GM19324 (cell line): ENCODE data around the gene TMEM269.

ENCODE experiments used
- ATAC-seq: cut with Tn5 transposase; IDR thresholded peaks from one replicate; pipeline ENCODE4 v1.9.1; 2021; ENCODE audit warnings: mild to moderate bottlenecking, moderate library complexity; ENCODE audit not compliant: unreplicated experiment, low FRiP score

Gene TMEM269, protein sequence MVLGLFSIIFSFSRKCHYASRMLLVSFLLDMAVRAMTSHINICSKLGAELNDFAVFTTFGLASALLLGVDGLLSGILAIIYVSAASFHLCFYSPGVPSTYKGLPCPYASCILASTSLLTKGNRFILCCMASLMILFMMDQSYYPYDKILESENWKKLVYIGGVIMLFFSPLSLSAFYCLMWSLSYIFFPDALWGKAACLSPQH

DNA sequence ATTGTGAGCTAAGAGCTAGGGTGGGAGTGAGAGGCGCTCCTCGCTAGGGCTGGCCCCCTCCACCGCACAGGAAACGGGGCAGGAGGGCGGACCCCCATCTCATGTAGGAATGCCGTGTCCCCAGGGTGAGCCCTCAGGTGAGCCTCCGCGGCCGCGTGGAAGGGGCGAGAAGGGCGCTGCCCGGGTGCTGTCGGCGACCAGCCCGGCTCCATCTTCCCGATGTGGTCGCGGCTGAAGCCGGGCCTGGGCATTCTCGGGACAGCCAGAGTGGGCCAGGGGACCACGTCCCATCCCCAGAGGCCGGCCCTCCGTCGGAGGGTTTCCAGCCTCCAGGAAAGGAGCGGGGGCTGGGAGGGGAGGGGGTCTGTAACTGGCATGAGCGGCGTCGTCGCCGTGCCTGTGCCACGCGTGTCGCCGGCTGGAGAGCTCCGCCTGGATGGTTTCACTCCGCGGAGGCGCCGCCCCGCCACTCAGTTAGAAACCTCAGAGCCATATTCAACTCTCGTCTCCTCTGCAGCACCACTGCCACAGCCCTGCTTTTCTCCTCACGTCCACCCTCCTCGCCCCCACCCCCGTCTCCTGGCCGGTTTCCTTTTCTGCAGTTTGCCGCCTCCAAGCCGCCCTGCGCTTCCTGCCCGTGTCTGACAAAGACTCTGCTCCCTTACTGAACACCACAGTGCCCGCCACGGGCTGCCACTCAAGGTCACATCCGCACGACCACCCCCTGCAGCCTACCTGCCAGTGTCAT, at the start of gene TMEM269:
Gene TMEM269, plus strand, starts transcription at position 46 of the 748 bp plus-strand sequence. CDS start 4,903 bp downstream, outside the sequence.
- ATAC-seq: no peak

DNA sequence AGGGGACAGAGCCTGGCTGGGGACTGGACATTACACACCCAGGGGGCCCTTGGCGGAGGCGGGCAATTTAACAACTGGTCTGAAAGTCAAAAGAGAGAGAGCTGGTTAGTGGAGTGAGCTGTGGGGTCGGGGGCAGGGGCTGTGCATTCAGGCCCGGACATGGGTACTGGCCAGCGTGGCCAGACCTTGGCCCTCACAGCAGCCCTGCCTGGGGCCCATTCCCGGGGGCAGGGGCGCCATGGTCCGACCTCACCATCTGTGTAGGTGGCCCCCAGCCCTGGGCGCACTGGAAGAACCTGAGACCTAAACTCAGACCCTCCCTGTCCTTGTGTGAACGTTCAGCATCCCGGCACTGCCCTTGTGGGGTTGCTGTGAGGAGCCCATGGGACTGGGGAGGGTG, 49.7 kb upstream of the TMEM269 start:
- ATAC-seq: no peak

DNA sequence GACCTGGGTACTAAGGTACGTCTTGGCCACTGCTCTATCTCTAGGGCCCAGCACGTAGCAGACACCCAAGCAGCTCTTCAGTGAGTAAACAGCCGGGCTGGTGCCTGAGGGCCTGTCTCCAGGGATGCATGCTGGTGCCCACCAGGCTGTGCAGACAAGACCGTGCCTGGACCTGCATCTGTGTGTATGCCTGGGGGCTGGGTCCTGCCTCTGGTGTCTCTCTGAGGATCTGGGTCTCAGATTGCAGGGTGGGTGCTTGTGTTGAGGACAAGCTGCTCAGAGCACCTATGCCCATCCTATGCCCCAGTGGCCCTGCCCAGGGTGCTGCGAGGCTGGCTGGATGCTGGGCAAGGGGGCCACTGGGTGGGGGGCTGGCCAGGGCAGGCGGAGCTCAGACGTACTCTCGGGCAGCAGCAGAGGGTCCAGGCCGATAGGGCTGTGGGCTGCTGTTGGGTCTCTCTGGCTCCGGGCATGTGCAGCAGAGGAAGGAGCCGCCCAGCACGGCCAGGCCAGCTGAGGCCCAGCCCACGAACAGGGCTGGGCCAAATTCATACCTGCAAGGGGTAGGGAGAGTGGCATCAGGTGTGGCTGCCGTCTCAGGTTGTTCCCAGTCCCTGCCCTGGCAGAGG, 49.2 kb upstream of the TMEM269 start:
- no peak for ATAC-seq

DNA sequence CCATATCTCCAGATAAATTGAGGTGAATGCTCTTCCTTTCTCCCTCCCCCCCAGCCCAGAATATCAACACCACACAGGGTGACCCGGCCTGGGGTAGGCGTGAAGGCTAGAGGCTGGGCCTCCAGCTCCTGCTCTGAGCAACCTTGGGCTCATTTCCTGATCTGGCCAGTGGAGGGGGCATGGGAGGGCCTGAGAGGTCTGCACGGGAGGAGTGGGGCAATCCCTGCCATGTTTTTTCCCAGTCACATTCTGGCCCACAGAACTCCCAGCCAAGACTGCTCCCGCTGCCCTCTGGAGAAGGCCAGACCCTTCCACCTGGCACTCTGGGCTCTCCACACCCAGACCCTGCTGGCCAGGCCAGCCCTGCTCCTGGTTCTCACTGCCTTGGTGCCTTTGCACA, 48.6 kb upstream of the TMEM269 start:
- ATAC-seq: no peak

- ATAC-seq: no peak
Measured at GRCh38 chr1:42736571-42737200, 48.1 kb upstream of the TMEM269 start.

DNA sequence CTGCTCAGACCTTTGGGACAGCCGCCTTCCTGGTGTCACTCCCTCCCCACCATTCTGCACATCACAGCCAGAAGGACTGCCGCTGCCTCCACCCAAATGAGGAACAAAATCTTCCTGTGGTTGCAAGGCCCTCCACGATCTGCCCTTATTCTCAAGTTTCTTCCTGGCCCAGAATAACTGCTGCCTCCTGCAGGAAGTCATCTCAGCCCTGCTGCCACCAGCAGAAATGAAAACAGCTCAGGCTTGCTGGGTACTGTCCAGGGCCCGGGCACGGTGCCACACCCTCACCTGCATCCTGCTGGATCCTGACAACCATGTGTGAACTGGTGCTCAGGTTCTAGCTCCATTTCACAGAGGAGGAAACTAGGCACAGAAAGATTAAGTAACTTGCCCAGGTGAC, 47.5 kb upstream of the TMEM269 start:
- no peak for ATAC-seq

DNA sequence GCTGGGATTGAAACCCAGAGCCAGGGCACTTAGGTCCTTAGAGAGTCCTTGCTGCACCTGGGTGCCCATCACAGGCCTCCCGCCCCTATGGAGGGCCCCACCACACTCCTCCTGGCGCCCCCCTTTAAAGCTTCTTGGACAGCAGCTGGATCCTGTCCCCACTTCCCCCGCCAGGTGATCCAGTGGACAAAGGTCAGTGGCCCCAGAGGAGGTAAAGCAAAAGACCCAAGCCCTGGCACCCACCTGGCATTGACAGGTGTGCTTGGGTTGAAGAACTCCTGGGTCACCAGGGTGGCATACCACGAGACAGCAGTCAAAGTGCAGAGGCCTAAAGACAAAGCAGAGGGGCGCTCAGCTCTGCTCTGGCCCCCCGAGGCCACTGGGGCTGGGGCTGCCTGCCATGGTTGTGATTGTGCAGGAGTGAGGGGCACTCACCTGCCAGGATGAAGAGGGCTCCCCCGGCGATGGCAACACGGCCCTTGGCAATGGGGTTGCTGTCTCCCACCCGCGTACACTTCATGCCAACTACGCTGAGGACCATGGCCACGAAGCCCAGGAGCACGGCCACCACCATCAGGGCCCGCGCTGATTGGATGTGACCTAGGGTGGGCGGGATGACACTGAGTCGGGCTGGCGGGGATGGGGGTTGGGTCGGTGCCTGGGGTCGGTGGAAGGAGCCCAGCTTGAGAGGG, 46.7 kb upstream of the TMEM269 start:
- ATAC-seq: no peak

DNA sequence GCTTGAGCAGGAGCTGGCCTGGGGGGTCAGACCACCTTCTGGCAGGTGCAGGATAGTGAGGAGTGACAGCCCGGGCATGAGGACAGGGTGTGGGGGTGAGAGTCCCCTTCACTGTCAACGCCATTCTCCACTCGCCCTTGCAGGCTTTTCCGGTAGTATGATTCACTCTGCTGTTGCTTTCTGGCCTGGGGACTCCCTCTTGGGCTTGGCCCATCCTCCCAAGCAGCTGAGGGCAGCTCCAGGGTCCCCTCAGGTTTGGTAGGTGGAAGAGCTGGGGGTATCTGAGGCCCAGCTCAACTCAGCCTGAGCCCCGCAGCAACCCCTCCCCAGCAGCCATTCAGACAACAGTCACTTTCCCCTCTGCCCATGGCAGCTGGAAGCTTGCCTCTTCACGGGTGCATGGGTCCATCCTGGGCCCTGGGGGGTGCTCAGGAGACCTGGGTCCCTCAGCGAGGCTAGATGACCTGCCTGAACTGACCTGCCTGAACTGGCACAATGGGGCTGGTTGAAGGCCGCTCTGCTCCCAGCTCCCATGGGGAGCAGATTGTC, 46.0 kb upstream of the TMEM269 start:
- no peak for ATAC-seq

- ATAC-seq: no peak
Measured at GRCh38 chr1:42739753-42740700, 44.8 kb upstream of the TMEM269 start, which contains the start of gene CLDN19. Gene CLDN19 (minus strand): TSS chr1:42740236. CDS start chr1:42740063, 173 bp downstream.

DNA sequence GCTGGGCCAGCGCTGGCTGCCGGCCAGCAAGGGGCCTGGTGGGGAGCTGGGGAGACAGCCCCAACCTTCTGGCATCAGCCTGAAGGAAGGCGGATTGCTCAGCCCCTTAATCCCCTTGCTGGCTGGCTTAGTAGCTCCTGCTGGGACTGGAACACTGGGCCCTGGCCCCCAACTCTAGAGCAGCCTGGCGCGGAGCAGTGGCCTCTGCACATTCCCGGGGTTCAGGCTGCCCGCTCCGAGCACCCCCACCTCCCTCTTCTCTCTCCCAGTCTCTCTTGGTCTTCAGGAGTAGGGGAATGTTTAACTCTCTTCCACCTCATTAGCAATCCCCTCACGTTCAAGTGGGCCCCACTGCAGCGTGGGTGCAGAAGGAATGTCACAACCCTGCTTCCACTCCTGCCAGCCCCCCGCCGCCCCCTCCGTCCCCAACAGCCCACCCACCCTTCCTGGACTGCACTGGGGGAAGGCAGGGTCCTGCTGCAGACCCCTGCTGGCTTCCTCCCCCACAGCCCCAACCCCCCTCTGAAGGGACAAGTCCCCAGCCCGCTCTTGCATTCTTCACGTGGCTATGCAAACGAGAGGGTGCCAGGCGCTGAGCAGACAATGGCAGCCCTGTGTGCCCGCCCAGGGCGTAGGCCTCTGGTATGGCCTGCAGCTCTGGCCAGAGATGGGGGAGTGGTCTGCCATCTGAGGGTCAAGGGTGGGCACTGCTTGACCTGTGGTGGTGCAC, 43.8 kb upstream of the TMEM269 start:
- ATAC-seq: no peak

- no peak for ATAC-seq
Measured at GRCh38 chr1:42741706-42742105, 43.1 kb upstream of the TMEM269 start.

GRCh38 chr1:42742141-42742540, 42.6 kb upstream of the TMEM269 start:
- ATAC-seq: no peak

DNA sequence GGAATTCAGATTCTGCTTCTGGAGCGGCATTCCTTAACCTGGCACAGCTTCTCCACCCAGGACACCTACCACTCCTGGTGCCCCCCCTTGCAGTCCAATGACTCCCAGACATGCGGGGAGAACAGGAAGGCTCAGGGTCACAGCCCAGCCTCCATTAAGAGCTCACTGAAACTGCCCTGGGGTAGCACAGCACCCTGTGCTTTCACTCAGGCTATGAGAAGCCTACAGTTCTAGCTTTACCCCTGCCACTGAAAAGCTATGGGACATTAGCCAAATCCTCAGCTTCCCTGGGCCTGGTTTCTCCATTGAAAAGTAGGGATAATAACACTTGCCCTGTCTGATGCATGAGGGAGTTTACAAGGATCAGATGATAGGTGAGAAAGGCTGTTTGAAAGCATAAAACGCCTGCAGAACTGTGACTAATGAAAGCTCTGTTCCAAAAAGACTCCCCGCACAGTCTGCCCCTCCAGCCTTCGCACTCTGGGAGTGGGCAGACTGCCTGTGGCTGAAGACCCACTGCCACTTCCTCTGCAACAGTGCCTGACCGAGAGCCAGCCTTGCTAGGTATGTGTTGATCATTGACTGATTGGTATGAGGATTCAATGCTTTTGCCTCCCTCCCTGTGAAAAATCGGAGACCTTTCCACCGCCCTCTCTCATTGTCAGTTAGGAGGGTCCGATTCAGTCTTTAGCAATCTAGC, 42.0 kb upstream of the TMEM269 start:
- ATAC-seq: no peak

GRCh38 chr1:42743317-42744147, 41.3 kb upstream of the TMEM269 start:
- no peak for ATAC-seq

GRCh38 chr1:42744148-42744413, 40.7 kb upstream of the TMEM269 start:
- ATAC-seq: no peak

DNA sequence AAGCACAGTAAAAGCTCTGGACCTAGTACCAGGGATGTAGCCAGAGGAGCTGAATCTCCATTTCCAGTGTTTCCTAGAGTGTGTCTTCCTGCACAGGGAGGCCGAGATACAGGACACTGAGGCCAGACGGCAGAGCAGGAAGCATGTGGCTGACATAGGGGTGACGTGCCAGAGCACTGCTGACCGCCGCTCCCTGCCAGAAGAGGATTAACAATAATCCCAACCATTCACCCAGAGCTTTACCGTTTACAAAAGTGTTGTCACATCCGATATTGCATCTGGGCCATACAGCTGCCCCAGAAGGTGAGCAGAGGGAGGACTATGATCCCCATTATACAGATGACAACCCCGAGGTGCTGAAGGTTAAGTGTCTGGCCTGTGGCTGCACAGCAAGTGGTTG, 38.9 kb upstream of the TMEM269 start:
- ATAC-seq: no peak

DNA sequence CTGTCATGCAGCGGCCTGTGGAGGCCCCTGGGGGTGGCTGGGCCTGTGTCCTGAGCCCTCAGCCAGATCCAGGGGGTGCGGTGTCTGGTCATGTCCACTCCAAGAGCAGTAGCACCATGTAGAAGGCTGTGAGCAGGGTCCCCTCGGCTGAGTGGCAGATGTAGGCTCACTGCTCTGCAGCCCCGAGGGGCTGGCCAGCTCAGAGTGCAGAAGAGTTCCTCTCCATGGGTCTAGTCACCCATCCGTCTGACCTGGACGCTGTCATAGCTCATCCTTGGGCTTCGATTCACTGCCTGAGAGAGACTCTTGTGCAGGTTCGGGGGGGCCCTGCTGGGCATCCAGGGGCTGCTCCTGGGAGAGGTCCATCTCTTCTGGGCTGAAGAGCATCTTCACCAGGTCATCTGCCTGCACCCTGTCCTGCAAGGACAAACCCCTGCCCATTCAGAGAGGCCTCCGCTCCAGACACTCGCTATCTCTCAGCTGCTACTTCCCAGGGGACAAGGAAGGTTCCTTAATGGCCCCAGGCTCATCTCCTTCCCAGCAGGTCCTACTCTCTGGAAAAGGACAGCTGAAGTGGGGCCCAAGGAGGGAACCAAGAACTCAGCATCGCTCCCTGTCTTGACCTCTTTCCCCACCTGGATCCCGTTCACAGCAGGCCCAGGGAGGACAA, 38.2 kb upstream of the TMEM269 start:
- ATAC-seq: no peak
